NCI-H748 (cell line): Measurements from ENCODE around the gene VPS13D.
A peak's percentile ranks its signal among the peaks of the same experiment; 100 is the strongest.
"Not testable (repeated sequence)": the region's sequence is repeated elsewhere in the genome, so short reads cannot be mapped to it uniquely, and the experiment has no call there.

Experiments
- DNase-seq: peaks from one replicate; lab custom pipeline; 2025; ENCODE audit not compliant: unreplicated experiment; lab: John Stamatoyannopoulos, UW

VPS13D gene

GRCh38 chr1:12284486-12284885 lies 54.7 kb downstream of the VPS13D start:
- no peak for DNase-seq

DNA sequence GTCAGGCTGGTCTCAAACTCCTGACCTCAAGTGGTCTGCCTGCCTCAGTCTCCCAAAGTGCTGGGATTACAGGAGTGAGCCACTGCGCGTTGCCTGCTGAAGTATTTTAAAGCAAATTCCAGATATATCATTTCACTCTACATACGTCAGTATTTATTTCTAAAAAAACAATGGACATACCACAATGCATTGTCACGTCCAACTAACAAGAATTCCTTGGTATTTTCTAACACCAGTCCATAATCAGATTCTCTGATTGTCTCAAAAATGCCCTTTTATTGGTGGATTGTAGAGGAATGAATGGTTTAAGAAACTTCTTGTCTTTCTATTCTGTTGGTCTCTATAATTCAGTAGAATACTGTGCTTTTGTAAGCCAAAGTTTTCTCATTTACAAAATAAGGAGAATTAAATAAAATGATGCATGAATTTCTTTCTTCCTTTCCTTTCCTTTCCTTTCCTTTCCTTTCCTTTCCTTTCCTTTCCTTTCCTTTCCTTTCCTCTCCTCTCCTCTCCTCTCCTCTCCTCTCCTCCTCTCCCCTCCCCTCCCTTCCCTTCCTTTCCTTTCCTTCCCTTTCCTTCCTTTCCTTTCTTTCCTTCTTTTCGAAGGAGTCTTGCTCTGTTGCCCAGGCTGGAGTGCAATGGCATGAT lies 55.8 kb downstream of the VPS13D start:
- DNase-seq: no peak

DNA sequence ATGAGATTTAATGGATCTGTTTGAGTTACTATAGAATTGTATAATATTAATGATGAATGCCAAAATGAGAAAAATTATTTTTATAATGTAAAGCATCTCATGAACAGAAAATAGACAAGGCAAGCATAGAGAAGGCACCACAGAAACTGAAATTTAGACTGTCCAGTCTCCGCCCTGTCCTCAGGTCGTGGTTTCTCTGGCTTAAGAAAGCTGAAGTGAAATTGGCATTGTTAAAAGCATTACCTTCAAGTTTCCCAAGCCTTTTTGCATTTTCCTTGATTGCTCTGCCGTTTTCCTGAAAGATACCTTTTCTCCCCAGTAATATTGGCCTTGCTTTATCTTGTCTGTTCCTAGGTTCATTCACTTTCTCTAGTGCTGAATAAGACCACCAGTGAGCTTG lies 58.0 kb downstream of the VPS13D start:
- DNase-seq: no peak

GRCh38 chr1:12290828-12291227 lies 61.0 kb downstream of the VPS13D start:
- DNase-seq: no peak

GRCh38 chr1:12293416-12293815 lies 63.6 kb downstream of the VPS13D start:
- no peak for DNase-seq

DNA sequence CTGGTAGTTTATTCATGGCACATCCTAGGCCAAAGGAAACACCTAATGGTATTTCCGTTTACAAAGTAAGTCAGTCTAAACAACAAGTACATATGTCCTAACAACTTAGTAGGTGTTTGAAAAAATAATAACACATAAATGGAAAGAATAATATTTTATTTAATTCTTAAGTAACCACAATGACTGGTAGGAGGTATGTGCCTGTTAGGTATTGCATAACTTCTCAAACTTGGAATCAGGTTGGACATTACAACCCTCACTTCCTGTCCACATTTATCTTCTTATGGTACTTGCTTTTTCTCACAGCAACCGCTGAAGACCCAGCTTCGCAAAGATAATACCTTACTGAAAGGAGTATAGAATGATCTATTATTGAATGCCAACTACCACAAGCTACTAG lies 64.2 kb downstream of the VPS13D start:
- no peak for DNase-seq

DNA sequence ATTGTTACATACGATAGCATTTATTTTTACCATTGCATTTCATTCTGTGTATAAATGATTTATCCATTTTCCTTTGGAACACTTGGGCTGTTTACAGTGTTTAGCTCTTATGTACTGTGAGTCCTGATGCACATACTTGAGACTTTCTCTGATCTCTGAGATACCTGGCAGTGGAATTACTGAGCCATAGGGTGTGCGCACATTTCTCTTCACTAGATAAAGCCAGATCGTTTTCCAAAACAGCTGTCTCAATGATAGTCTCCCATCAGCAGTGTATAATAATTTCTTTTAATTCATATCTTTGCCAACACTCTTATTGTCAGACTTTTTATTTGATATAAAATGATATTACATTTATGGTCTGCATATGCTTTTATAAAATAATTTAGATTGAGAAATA lies 66.2 kb downstream of the VPS13D start:
- no peak for DNase-seq

DNA sequence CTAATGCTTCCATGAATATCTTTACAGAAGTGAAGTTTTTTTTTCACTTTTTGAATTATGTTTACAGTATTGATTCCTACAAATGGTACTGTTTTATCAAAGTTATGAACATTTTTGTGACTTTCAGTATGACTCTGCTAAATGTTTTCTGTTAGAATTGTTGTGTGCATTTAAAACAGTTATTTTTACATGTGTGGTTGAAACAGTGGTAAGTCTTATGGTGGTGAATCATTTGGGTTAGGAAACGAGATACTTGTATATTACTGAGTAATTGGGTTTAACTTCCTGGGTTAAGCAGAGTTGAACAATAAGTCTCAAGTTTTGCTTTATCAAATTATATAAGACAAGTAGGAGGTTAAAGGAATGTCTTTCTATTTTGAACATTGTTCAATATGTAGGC lies 66.8 kb downstream of the VPS13D start:
- no peak for DNase-seq

GRCh38 chr1:12300706-12301105 lies 70.9 kb downstream of the VPS13D start:
- no peak for DNase-seq

DNA sequence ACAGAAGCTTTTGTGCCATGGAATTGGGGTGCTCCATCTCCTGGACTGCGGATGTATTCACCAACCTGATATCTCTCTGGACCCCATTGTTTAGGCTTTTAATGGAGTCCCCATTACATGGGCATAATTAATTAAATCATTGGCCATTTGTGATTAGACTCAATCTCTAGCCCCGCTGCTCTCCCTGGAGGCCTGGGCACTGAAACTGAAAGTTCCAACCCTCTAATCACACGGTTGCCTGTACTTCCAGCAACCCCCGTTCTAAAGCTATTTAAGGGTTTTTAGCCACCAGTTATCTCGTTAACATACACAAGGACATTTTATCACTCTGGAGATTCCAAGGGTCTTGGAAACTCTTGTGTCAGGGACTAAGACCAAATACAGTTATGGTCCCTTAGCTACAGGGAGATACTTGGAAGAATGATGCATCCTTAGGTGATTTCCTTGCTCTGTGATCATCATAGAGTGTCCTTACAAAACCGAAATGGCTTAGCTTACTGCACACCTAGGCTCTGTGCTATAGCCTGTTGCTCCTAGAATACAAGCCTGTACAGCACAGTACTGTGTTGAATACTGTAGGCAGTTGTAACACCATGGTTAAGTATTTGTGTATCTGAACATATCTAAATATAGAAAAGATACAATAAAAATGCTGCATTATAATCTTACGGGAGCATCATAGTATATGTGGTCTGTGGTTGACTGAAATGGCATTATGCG lies 71.8 kb downstream of the VPS13D start:
- no peak for DNase-seq

DNA sequence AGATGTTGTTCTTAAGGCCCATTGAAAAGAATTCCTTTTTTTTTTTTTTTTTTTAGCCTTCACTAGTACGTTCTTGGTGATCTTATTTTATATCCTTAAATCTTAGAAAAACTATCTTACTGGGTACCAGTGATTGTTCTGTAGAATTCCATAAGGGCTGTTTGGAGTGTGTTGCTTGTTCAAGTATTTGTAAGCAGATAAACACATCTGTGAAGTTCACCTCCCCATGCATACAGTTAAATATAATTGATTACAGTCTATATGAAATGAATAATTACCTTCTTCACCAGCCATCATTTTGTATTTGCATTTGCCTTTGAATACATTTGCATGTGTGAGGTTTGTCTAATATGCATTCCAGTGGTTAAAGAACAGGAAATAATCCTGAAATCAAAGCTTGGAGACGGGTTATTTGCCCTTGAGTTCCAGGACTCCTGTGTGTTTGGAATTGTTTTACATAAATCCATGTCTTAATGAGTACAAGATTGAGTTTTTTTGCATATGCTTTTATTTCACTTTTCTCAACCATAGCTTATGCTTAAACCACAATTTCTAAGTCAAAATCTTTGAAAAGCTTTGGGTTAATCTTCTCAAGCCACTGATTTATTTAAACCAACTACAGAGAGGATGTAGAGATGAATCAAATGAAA lies 73.1 kb downstream of the VPS13D start:
- DNase-seq: no peak

DNA sequence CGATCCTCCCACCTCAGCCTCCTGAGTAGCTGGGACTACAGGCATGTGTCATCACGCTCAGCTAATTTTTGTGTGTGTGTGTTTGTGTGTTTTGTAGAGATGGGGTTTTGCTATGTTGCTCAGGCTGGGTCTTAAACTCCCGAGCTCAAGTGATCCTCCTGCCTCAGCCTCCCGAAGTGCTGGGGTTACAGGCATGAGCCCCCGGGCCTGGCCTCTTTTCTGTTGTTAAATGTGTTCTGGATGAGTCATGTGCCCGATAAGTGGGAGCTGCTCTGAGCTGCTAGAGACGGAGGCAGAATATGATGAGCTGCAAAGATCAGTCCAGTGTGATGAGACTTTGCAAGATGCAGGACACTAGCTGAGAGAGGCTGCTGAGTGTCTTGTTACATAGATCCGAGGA lies 75.5 kb downstream of the VPS13D start:
- DNase-seq: no peak

DNA sequence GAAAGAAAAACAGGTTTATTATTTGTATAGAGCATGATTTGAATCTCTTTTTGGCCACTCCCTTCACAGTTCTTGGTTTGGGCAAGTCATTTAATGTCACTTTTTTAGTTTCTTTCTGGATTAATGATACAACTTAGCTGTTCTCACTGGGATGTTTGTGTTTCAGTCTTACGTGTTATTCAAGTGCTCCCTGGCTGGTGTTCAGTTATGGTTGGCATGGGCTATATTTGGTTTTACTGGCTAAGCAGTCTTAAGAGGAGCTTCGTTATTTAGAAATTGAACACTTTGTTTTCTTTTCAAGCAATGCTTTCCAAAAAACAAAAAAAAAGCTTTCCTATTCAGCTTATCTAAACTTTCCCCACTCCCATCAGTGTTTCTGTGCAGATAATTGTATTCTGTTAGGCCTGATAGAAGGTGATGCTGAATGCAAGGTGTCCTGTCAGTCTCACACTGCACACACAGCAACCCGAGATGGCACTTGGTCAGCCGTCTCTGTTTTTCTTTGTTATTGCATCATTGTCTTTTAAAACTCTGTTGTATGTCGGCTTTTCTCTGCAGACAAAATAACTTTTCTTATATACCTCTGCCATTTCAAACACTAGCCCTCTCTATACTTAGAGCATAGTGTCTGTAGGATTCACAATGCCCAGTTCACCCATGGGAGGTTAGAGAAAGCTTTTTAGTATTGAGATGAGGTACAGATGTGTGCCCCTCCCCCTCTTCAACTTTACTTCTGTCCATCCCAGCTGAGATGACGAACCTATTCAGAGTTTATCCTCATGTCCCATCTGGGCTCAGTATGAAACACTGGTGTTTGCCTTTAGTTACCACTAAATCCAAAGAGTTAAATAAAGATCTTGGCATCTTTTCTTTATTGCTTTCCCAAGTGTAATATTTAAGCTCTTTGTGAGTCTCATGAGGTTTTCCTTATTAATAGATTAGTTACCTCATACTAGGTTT lies 80.2 kb downstream of the VPS13D start:
- DNase-seq: no peak

- peak; percentile 1 for DNase-seq
These were observed 84.6 kb downstream of the VPS13D start for GRCh38 chr1:12314333-12314903.

DNA sequence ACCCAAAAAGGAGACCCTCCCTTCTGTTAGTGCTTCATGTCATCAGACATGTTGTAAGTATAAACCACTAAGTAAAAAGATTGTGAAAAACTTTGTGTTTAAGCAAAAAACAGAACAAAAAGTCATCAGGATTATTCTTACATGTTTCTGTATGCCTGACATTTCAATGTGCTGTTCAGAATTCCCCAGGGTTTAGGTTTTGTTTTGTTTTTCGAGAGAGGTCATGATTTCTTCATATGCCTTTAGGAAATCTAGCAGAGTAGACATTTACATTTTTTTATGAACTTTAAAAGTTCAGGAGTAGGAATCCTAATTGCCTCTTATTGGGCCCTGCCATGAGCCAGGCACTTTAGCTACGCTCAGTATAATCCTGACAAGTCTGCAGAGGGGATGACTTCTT lies 85.3 kb downstream of the VPS13D start:
- no peak for DNase-seq

DNA sequence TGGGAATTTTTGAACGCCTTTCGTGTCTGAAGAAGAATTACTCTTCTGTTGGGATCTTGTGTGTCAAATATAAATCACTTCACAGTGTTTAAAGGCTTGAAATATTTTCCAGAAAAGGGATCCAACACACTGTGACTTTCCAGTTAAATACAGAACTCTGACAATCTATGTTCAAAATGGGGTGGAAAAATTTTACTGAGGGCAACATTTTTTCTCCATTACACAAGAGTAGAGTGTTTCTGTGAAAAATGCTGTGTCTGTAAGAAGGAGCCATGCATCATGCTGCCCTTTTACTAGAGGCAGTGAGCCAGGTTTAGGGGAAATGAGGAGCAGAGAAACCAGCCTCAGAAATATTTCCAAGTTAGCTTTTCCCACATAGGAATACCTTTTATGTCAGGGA lies 86.5 kb downstream of the VPS13D start:
- DNase-seq: no peak

DNA sequence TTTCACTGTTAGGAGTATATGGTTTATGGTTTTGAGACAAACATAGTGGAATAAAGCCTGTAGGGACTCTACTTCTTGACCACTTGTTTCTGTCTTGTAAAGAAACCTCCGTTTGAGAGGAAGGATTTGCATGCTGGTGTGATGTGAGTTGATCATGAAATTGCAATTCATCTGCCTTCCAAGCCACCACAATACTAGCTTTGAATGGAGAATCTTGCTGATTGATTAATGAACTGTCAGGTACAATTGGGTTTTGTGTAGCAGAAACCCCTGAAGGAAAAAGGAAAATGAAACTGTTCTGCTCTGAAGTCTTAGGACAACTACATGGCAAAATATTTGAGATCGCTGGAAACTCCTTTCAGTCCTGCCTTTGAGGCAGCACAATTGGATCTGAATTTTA lies 90.7 kb downstream of the VPS13D start:
- no peak for DNase-seq

DNA sequence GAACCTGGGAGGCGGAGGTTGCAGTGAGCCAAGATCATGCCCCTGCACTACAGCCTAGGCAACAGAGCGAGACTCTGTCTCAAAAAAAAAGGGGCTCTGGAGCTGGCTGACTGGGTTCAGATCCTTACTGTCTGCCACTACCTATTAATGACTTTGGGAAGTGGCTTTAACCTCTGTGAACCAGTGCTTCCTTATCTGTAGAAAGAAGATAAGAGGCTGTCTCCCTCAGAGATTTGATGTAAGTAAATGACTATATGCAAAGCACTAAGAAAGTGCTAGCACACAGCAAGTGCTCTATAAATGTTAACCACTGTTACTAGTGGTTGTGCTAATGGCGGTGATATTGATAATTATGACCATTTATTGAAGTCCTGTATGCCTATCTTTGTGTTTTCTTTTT lies 94.6 kb downstream of the VPS13D start:
- no peak for DNase-seq

DNA sequence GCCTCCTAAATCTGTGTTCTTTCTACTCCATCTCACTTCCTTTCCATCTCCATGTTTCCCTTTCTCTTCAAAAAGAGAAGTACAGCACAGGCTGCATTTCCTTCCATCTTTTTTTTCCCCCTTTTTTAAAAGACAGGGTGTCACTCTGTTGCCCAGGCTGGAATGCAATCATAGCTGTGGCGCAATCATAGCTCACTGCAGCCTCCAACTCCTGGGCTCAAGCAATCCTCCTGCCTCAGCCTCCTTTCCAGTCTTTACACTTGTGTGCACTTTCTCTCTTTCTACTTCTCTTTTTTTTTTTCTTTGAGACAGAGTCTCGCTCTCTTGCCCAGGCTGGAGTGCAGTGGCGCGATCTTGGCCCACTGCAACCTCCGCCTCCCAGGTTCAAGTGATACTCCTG lies 95.1 kb downstream of the VPS13D start:
- not testable (repeated sequence) for DNase-seq

DNA sequence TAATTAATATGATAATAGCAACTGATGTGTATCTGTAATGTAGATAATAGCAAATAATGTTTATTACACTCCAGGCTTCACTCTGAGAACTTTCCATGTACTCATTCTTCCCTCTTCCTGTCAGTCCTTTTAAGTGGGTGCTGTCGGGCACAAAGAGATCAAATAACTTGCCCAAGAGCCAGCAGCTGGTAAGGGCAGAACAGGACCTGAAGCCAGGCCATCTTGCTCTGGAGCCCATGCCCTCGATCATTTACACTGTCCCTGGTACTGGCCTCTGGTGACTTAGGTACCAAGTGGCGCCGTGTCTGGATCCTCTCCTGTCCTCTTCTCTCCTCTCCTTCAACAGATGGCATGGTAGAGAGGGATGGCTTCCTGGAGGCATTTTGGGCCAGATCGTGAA lies 97.2 kb downstream of the VPS13D start:
- DNase-seq: no peak

GRCh38 chr1:12327566-12327965 lies 97.7 kb downstream of the VPS13D start:
- DNase-seq: no peak
